Activated CD4-positive, alpha-beta T cell treated with anti-CD3 and anti-CD28 coated beads for 36 hours (primary cell): ENCODE measurements around the gene CDC27. TPM values are rescaled to one million over a fixed set of nuclear protein-coding genes. Genes with fewer than 3 reads are reported as not detected.
A peak's percentile ranks its signal among the peaks of the same experiment; 100 is the strongest.
"Not testable (repeated sequence)": the region's sequence is repeated elsewhere in the genome, so short reads cannot be mapped to it uniquely, and the experiment has no call there.

Experiments used
- ATAC-seq: fragments of 200-7000 bp; cut with Tn5 transposase; one replicate; pipeline ENCODE4 v1.10.0; 2021; ENCODE audit warnings: mild to moderate bottlenecking, moderate library complexity
- CTCF ChIA-PET: fragments of 350-600 bp; sonication (Branson Sonifier 250); formaldehyde crosslinking; loops from one replicate; lab custom pipeline; 2021; ENCODE audit warnings: antibody characterized with exemption; lab: Charles Lee
- POLR2A ChIA-PET: fragments of 350-600 bp; sonication (Branson Sonifier 250); formaldehyde crosslinking; loops from one replicate; lab custom pipeline; 2021; ENCODE audit warnings: antibody characterized with exemption, inconsistent platforms; lab: Charles Lee
- DNase-seq: peaks from one replicate; pipeline ENCODE4 v3.0.0-alpha.2; 2020
- H3K27ac Mint-ChIP-seq: one replicate; pipeline ENCODE4 v1.8.0; 2021; ENCODE audit warnings: mixed read lengths
- H3K27me3 Mint-ChIP-seq: one replicate; pipeline ENCODE4 v1.8.0; 2021; ENCODE audit warnings: mixed read lengths
- H3K36me3 Mint-ChIP-seq: one replicate; pipeline ENCODE4 v1.8.0; 2021; ENCODE audit warnings: low read depth, mixed read lengths
- H3K4me1 Mint-ChIP-seq: one replicate; pipeline ENCODE4 v1.8.0; 2021; ENCODE audit warnings: mixed read lengths
- H3K4me3 Mint-ChIP-seq: one replicate; pipeline ENCODE4 v1.8.0; 2021; ENCODE audit warnings: mild to moderate bottlenecking, moderate library complexity, mixed read lengths
- H3K9me3 Mint-ChIP-seq: one replicate; pipeline ENCODE4 v1.8.0; 2021; ENCODE audit warnings: low read depth, mixed read lengths
- intact Hi-C, 2 experiments: fragments of 100-400 bp; cut with DNase I in 1 of 2; cut with micrococcal nuclease in 1 of 2; formaldehyde crosslinking; loops; one replicate each; pipeline versions ENCODE4 v1.14.2 to v1.15.1; 2022 to 2024; cut with DNase I, micrococcal nuclease
- total RNA-seq, 2 experiments: library from RNA; stranded (reverse); gene quantifications; one replicate each; pipeline ENCODE4 v1.2.3, GENCODE V29; 2021

The CDC27 gene
- total RNA-seq, 2 experiments from 2014 or later, result 123 to 166 TPM

DNA sequence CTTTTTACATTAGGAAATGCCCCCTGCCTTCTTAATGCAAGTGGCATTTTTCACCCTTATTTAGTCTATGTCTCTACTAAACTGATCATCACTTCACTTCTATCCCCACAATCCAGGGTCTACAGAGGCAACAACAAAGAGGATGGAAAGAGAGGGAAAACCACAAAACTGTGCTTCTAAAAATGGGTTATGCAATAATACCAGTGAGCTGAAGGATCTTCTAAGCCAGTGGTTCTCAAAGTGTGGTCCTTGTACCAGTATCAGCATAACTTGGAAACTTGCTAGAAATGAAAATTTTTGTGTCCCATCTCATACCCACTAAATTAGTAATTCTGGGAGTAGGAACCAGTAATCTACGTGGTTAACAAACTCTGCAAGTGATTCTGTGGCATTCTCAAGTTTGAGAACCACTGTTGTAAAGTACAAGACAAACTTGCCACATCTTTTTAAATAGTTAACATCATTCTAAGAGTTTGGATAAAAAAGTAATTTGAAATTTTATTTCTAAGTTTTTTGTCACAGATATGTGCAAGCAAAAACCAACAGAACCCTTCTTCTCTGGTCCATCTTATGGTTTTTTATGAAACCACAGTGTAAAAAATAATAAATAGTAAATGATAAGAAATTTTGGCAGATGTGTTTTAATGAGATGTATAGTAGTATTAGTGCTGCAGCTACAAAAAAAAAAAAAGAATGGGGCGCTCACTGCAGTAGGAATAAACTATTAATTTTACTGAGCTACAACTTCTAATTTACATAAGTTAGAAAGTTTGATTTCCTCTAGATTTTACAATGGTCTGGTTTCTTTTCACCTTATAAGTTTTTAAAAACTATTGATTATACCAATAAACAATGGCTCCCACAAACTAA lies 16.2 kb downstream of the CDC27 start:
- ATAC-seq (no peak), DNase-seq (no peak)
- peaks cover 26% of the 10 kb centered on the region for H3K4me1 Mint-ChIP-seq
- intact Hi-C loops, result no loop called here
- H3K4me3 Mint-ChIP-seq, result no peak overlapping the region
- H3K36me3 Mint-ChIP-seq, result peaks cover 27% of the 10 kb centered on the region
- ChIA-PET POLR2A (no interaction called here), CTCF (interaction anchor here (0.6 to 0.9 kb wide), 2 partner anchors 15 to 17 kb away, joined by 3 read pairs; no protein-coding TSS in a partner anchor)
- no peaks in the 10 kb centered on the region for H3K27me3 Mint-ChIP-seq
- H3K9me3 Mint-ChIP-seq, result no peaks in the 10 kb centered on the region
- H3K27ac Mint-ChIP-seq, result no peak overlapping the region

DNA sequence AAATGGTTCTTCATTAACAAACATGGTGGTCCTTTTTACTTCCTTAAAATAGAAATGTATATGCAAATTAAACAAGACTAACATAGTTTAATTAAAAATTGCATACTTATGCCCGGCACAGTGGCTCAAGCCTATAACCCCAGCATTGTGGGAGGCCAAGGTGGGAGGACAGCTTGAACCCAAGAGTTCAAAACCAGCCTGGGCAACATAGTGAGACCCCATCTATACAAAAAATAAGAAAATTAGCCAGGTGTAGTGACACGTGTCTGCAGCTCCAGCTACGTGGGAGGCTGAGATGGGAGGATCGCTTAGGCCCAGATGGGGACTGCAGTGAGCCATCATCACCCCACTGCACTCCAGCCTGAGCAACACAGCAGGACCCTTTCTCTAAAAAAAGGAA lies 18.4 kb downstream of the CDC27 start:
- Mint-ChIP-seq H3K9me3 (no peaks in the 10 kb centered on the region), H3K27ac (no peak overlapping the region), H3K27me3 (no peaks in the 10 kb centered on the region), H3K4me1 (peaks cover 13% of the 10 kb centered on the region), H3K4me3 (no peak overlapping the region), H3K36me3 (peaks cover 31% of the 10 kb centered on the region)
- ATAC-seq (no peak), DNase-seq (no peak)
- POLR2A ChIA-PET, result no interaction called here
- CTCF ChIA-PET, result interaction anchor here (0.7 kb wide), 1 partner anchor 16 kb away, joined by 3 read pairs; no protein-coding TSS in a partner anchor
- intact Hi-C loops, result no loop called here

DNA sequence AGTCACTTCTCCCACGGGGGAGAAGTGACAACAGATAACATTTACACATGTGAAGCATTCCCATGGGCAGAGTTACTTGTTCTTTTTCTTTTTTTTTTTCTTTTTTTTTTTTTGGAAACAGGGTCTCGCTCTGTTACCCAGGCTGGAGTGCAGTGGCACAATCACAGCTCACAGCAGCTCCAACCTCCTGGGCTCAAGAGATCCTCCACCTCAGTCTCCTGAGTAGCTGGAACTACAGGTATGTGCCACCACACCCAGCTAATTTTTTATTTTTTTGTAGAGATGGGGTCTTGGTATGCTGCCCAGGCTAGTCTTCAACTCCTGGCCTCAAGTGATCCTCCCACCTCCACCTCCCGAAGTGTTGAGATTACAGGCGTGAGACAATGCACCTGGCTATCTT lies 20.2 kb downstream of the CDC27 start:
- H3K4me1 Mint-ChIP-seq, DNase-seq, H3K9me3 Mint-ChIP-seq, H3K27ac Mint-ChIP-seq, ATAC-seq, POLR2A ChIA-PET, H3K4me3 Mint-ChIP-seq, CTCF ChIA-PET, H3K27me3 Mint-ChIP-seq: not testable (repeated sequence)
- peaks cover 34% of the 10 kb centered on the region for H3K36me3 Mint-ChIP-seq
- intact Hi-C loops, result loop anchor here in 1 of 2 experiments (10.0 kb wide), 1 partner anchor 446 kb away; no protein-coding TSS in a partner anchor

DNA sequence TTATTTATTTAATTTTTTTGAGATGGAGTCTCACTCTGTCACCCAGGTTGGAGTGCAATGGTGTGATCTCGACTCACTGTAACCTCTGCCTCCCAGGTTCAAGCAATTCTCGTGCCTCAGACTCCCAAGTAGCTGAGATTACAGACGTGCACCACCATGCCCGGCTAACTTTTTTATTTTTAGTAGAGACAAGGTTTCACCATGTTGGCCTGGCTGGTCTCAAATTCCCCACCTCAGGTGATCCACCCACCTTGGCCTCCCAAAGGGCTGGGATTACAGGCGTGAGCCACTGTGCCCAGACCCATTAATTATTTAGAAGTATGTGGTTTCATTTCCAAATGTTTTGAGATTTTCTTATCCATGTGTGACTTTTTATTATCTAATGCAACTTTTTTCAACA lies 22.2 kb downstream of the CDC27 start:
- CTCF ChIA-PET, result not testable (repeated sequence)

DNA sequence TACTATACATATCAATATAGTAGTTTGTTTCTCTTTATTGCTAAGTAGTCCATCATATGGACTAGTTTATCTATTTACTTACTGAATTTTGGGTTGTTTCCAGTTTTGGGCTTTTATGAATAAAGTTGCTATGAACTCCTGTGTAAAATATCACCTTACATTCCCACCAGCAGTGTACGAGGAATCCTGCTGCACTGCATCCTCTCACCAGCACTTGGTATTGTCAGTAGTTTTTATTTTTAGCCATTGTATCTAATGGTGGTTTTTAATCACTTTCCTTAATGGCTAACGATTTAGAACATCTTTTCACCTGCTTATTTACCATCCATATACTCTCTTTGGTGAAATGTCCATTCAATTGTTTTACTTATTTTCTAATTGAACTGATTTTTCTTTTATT lies 24.0 kb downstream of the CDC27 start:
- intact Hi-C loops, result loop anchor here in 1 of 2 experiments (10.0 kb wide), 1 partner anchor 450 kb away; no protein-coding TSS in a partner anchor
- DNase-seq, result no peak
- ChIA-PET CTCF (no interaction called here), POLR2A (no interaction called here)
- Mint-ChIP-seq H3K4me1 (peaks cover 19% of the 10 kb centered on the region), H3K9me3 (no peaks in the 10 kb centered on the region), H3K4me3 (no peak overlapping the region), H3K27ac (no peak overlapping the region), H3K36me3 (peaks cover 44% of the 10 kb centered on the region), H3K27me3 (no peaks in the 10 kb centered on the region)
- ATAC-seq, result no peak

More for the DNA sequence above, 22.2 kb downstream of the CDC27 start:
- DNase-seq, H3K4me3 Mint-ChIP-seq, ATAC-seq, H3K9me3 Mint-ChIP-seq, POLR2A ChIA-PET, H3K27me3 Mint-ChIP-seq, H3K27ac Mint-ChIP-seq: not testable (repeated sequence)
- peaks cover 38% of the 10 kb centered on the region for H3K36me3 Mint-ChIP-seq
- intact Hi-C loops, result loop anchor here in 1 of 2 experiments (10.0 kb wide), 1 partner anchor 448 kb away; no protein-coding TSS in a partner anchor
- H3K4me1 Mint-ChIP-seq, result peaks cover 19% of the 10 kb centered on the region

DNA sequence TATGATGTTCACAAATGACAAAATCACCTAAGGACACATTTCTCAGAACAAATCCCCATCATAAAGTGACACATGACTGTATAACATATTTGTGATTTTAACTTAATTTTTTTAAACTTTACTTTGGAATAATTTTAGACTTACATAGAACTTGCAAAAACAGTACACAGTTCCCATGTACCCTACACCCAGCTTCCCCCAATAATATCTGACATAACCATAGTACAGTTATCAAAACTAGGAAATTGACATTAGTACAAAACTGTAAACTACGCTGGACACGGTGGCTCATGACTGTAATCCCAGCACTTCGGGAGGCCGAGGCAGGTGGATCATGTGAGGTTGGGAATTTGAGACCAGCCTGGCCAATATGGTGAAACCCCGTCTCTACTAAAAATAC lies 24.8 kb downstream of the CDC27 start:
- DNase-seq (no peak), ATAC-seq (no peak)
- peaks cover 19% of the 10 kb centered on the region for H3K4me1 Mint-ChIP-seq
- no peak overlapping the region for H3K4me3 Mint-ChIP-seq
- ChIA-PET CTCF (no interaction called here), POLR2A (no interaction called here)
- no peaks in the 10 kb centered on the region for H3K9me3 Mint-ChIP-seq
- intact Hi-C loops, result loop anchor here in 1 of 2 experiments (10.0 kb wide), 1 partner anchor 451 kb away; no protein-coding TSS in a partner anchor
- H3K27me3 Mint-ChIP-seq, result no peaks in the 10 kb centered on the region
- peaks cover 47% of the 10 kb centered on the region for H3K36me3 Mint-ChIP-seq
- H3K27ac Mint-ChIP-seq, result no peak overlapping the region

DNA sequence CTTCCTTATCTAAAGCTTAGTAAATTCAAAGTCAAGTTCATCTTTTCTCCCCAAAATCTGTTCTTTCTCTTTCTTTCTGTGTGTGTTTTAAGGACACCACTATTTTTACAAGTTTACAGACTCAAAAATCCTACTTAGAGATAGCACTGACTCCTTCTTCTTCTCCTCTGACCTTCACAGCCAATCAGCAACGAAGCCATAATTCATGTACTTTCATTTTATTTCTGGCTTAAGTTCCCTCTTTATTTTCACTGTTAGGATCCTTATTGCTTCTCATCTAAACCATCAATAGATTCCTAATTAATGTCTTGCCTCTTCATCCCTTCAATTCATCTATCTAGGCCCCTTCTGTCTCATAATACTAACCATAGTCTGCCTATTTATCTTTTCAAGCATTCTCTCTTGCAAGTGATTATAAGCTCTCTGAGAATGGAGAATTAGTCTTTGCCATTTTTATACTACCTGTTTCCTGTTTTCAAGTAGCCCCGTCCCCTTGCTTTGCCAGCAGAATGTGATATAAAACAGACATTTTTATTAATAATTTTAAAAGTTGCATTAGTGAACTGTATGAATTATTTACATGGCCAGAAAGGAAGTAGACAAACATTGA lies 27.0 kb downstream of the CDC27 start:
- Mint-ChIP-seq H3K36me3 (peaks cover 34% of the 10 kb centered on the region), H3K9me3 (no peaks in the 10 kb centered on the region), H3K27ac (peak overlapping the region; percentile 14), H3K4me3 (no peak overlapping the region), H3K27me3 (no peaks in the 10 kb centered on the region), H3K4me1 (peaks cover 19% of the 10 kb centered on the region)
- CTCF ChIA-PET, result no interaction called here
- DNase-seq (no peak), ATAC-seq (no peak)
- intact Hi-C loops, result loop anchor here in 1 of 2 experiments (10.0 kb wide), 1 partner anchor 453 kb away; no protein-coding TSS in a partner anchor
- POLR2A ChIA-PET, result no interaction called here

DNA sequence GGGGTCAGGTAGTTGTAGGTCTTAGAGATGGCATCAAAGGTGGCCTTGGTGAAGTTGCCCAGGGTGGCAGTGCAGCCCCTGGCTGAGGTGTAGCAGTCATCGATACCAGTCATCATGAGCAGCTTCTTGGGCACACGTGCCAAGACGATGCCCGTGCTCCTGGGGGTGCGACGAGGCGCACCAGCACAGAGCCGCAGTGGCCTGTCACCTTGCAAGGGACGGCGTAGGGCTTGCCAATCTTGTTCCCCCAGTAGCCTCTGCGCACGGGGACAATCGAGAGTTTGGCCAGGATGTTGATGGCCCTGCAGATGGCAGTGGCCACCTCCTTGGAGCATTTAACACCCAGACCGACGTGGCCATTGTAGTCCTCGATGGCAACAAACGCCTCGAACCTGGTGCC lies 29.8 kb downstream of the CDC27 start:
- ATAC-seq (no peak), DNase-seq (no peak)
- no peak overlapping the region for H3K27ac Mint-ChIP-seq
- no peaks in the 10 kb centered on the region for H3K27me3 Mint-ChIP-seq
- CTCF ChIA-PET, result no interaction called here
- no peaks in the 10 kb centered on the region for H3K9me3 Mint-ChIP-seq
- H3K4me1 Mint-ChIP-seq, result peaks cover 19% of the 10 kb centered on the region
- intact Hi-C loops, result no loop called here
- POLR2A ChIA-PET, result no interaction called here
- no peak overlapping the region for H3K4me3 Mint-ChIP-seq
- H3K36me3 Mint-ChIP-seq, result peaks cover 33% of the 10 kb centered on the region

DNA sequence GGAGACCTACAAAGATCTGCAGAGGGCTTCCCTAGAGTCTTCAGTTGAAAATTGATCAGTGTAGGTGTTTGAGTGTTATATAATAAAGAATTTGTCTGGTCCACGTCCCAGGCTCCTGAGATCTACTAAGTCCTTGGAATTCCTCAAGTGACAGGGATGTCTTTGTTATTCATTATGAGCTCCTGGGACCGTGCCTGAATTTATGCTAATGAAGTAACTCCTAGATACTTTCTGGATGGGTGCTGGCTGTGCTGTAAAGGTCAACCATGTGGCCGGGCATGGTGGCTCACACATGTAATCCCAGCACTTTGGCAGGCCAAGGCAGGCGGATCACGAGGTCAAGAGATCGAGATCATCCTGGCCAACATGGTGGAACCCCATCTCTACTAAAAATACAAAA lies 43.7 kb downstream of the CDC27 start:
- Mint-ChIP-seq H3K4me1 (no peaks in the 10 kb centered on the region), H3K27ac (no peak overlapping the region), H3K27me3 (no peaks in the 10 kb centered on the region), H3K4me3 (no peak overlapping the region), H3K9me3 (no peaks in the 10 kb centered on the region), H3K36me3 (peaks cover 44% of the 10 kb centered on the region)
- CTCF ChIA-PET, result interaction anchor here (1.0 to 1.4 kb wide), 2 partner anchors 8 to 11 kb away, joined by 3 to 4 read pairs; no protein-coding TSS in a partner anchor
- no peak for DNase-seq
- ATAC-seq, result no peak
- POLR2A ChIA-PET, result no interaction called here
- intact Hi-C loops, result no loop called here

DNA sequence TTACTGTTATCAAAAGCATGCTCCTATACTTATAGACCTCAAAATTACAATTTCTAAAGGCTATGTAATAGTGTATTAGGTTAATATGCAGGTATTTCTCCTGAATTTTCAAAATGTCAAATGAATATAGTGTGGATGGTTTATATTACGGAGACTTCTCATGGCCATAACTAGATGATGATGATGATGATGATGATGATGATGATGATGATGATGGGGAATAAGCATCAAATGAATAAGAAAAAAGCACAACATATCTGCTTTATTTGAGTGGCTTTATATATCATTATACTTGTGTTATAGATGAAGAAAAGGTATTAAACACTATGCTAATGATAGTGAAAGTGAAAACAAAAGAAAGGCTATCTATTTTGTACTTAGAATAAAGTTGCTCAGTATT lies 53.9 kb downstream of the CDC27 start:
- Mint-ChIP-seq H3K36me3 (peaks cover 41% of the 10 kb centered on the region), H3K27ac (no peak overlapping the region), H3K4me3 (no peak overlapping the region), H3K4me1 (no peaks in the 10 kb centered on the region), H3K9me3 (no peaks in the 10 kb centered on the region), H3K27me3 (no peaks in the 10 kb centered on the region)
- POLR2A ChIA-PET, result no interaction called here
- intact Hi-C loops, result loop anchor here in 1 of 2 experiments (5.0 kb wide), 1 partner anchor 193 kb away; no protein-coding TSS in a partner anchor
- CTCF ChIA-PET, result no interaction called here
- DNase-seq (no peak), ATAC-seq (no peak)

DNA sequence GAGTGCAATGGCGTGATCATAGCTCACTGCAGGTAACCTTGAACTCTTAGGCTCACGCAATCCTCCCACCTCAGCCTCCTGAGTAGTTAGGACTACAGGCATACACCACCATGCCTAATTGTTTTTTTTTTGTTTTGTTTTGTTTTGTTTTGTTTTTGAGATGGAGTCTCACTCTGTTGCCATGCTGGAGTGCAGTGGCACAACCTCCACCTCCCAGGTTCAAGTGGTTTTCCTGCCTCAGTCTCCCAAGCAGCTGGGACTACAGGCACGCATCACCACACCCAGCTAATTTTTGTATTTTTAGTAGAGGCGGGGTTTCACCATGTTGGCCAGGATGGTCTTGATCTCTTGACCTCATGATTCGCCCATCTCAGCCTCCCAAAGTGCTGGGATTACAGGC lies 54.7 kb downstream of the CDC27 start:
- intact Hi-C loops, result not testable (repeated sequence)

More for the DNA sequence above, 54.7 kb downstream of the CDC27 start:
- H3K27me3 Mint-ChIP-seq, H3K4me3 Mint-ChIP-seq, ATAC-seq, H3K27ac Mint-ChIP-seq, H3K9me3 Mint-ChIP-seq, DNase-seq, POLR2A ChIA-PET, H3K4me1 Mint-ChIP-seq: not testable (repeated sequence)
- CTCF ChIA-PET, result interaction anchor here (1.2 kb wide), 1 partner anchor 11 kb away, joined by 4 read pairs; no protein-coding TSS in a partner anchor
- peaks cover 37% of the 10 kb centered on the region for H3K36me3 Mint-ChIP-seq
